Fibroblast of lung (primary cell): Measurements from ENCODE around the gene GUCD1. TPM values are rescaled to one million over a fixed set of nuclear protein-coding genes. Genes with fewer than 3 reads are reported as not detected.

Source experiments
- DNase-seq, 2 donors: peaks; one replicate each; pipeline versions ENCODE4 v3.0.0 to v3.0.0-alpha.2; 2010; ENCODE audit warnings: low read depth in 2 of 2
- H2AFZ ChIP-seq: 2 replicates; pipeline ENCODE4 v1.5.1; 2012; ENCODE audit warnings: low read length, control low read depth, inconsistent platforms
- H3K27ac ChIP-seq: 2 replicates; pipeline ENCODE4 v1.5.1; 2011; ENCODE audit warnings: low read length, control low read depth; ENCODE audit not compliant: insufficient read depth
- H3K27me3 ChIP-seq: 2 replicates; pipeline ENCODE4 v1.5.1; 2011; ENCODE audit warnings: mild to moderate bottlenecking, low read length; ENCODE audit not compliant: control insufficient read depth, insufficient read depth
- H3K36me3 ChIP-seq: 2 replicates; pipeline ENCODE4 v1.5.1; 2011; ENCODE audit warnings: low read length; ENCODE audit not compliant: control insufficient read depth, insufficient read depth
- H3K4me1 ChIP-seq: 2 replicates; pipeline ENCODE4 v1.5.1; 2011; ENCODE audit warnings: low read length; ENCODE audit not compliant: control insufficient read depth, insufficient read depth; ENCODE audit errors: extremely low read depth
- H3K4me2 ChIP-seq: 2 replicates; pipeline ENCODE4 v1.5.1; 2011; ENCODE audit warnings: low read length, control low read depth; ENCODE audit not compliant: insufficient read depth; ENCODE audit errors: extremely low read depth
- H3K4me3 ChIP-seq, 4 experiments: fragments of 200-600 bp in 1 of 4; sonication (generic) in 1 of 4; replicated peaks in 1 of 4; 2 replicates each; pipeline ENCODE4 v1.5.1; 2011 to 2016; ENCODE audit warnings: low read length in 4 of 4, low read depth in 3 of 4, mild to moderate bottlenecking in 3 of 4, control low read depth in 2 of 4, inconsistent platforms in 1 of 4, mixed read lengths in 1 of 4; ENCODE audit not compliant: insufficient read depth in 1 of 4; ENCODE audit errors: control extremely low read depth in 1 of 4
- H3K79me2 ChIP-seq: 2 replicates; pipeline ENCODE4 v1.5.1; 2012; ENCODE audit warnings: mild to moderate bottlenecking, low read length, inconsistent platforms; ENCODE audit not compliant: control insufficient read depth, insufficient read depth
- H3K9ac ChIP-seq: 2 replicates; pipeline ENCODE4 v1.5.1; 2011; ENCODE audit warnings: mild to moderate bottlenecking, low read length, control low read depth; ENCODE audit not compliant: insufficient read depth
- H3K9me3 ChIP-seq: 2 replicates; pipeline ENCODE4 v1.5.1; 2012; ENCODE audit warnings: low read depth, low read length; ENCODE audit not compliant: control insufficient read depth, insufficient read depth
- H4K20me1 ChIP-seq: 2 replicates; pipeline ENCODE4 v1.5.1; 2011; ENCODE audit warnings: low read length; ENCODE audit not compliant: control insufficient read depth, insufficient read depth; ENCODE audit errors: extremely low read depth
- CTCF ChIP-seq, 2 donors: IDR thresholded peaks in 1 of 2; conservative IDR thresholded peaks in 1 of 2; 1 replicate in 1 of 2; 2 replicates in 1 of 2; pipeline ENCODE4 v1.5.1; 2011 to 2012; ENCODE audit warnings: low read length in 2 of 2, control low read depth in 1 of 2, inconsistent platforms in 1 of 2, low read depth in 1 of 2, mild to moderate bottlenecking in 1 of 2
- EZH2 ChIP-seq: IDR thresholded peaks from 2 replicates; pipeline ENCODE4 v1.5.1; 2012; ENCODE audit warnings: low read length, control low read depth, mild to moderate bottlenecking; ENCODE audit errors: missing control alignments
- polyA plus RNA-seq, 2 donors: library from polyadenylated mRNA; depleted of rRNA in 1 of 2; stranded (reverse) in 1 of 2; unstranded in 1 of 2; fragments of >200 nt; gene quantifications; 2 replicates each; pipeline ENCODE4 v1.2.1, GENCODE V29; 2011 to 2012; ENCODE audit warnings: missing spikeins in 1 of 2
- total RNA-seq: library from RNA; depleted of rRNA; stranded (reverse); fragments of >200 nt; gene quantifications from 2 replicates; pipeline ENCODE4 v1.2.1, GENCODE V29; 2014

The GUCD1 gene
- total and polyA plus RNA-seq, 2 donors (not counting 1 experiment from before 2014, with no cell fraction given): 83.4 to 178 TPM

- TF ChIP-seq CTCF (conservative IDR thresholded peaks at IDR 0.05 in 1 of 2, IDR thresholded peaks at IDR 0.05 in 1 of 2; ENCODE audit: low read depth in 1 of 2, low read length in 2 of 2): no peak
- no peak for TF ChIP-seq EZH2
- Histone ChIP-seq H3K9ac (no peak overlapping the region), H3K4me1 (peaks cover 2% of the 10 kb centered on the region), H4K20me1 (no peaks in the 10 kb centered on the region), H3K27ac (no peak overlapping the region), H3K4me3 (no peak overlapping the region), H3K9me3 (no peaks in the 10 kb centered on the region), H3K79me2 (no peaks in the 10 kb centered on the region), H3K27me3 (peaks cover 5% of the 10 kb centered on the region), H3K36me3 (no peaks in the 10 kb centered on the region), H2AFZ (no peak overlapping the region), H3K4me2 (no peak overlapping the region)
- no peak for DNase-seq
Measured at GRCh38 chr22:24502541-24502940, 52.4 kb downstream of the GUCD1 start.

- H3K4me3 ChIP-seq: no peak overlapping the region
- no peak for TF ChIP-seq EZH2
- no peak for TF ChIP-seq CTCF (conservative IDR thresholded peaks at IDR 0.05 in 1 of 2, IDR thresholded peaks at IDR 0.05 in 1 of 2; ENCODE audit: low read depth in 1 of 2, low read length in 2 of 2)
- peaks cover 2% of the 10 kb centered on the region for H3K4me1 ChIP-seq
- no peaks in the 10 kb centered on the region for H3K79me2 ChIP-seq
- H2AFZ ChIP-seq: no peak overlapping the region
- H4K20me1 ChIP-seq: no peaks in the 10 kb centered on the region
- no peak overlapping the region for H3K4me2 ChIP-seq
- no peak overlapping the region for H3K9ac ChIP-seq
- no peak overlapping the region for H3K27ac ChIP-seq
- no peak for DNase-seq
- no peaks in the 10 kb centered on the region for H3K9me3 ChIP-seq
- no peaks in the 10 kb centered on the region for H3K36me3 ChIP-seq
- peaks cover 5% of the 10 kb centered on the region for H3K27me3 ChIP-seq
Measured at GRCh38 chr22:24502034-24502433, 52.9 kb downstream of the GUCD1 start.

GRCh38 chr22:24501301-24502005 is 53.5 kb downstream of the GUCD1 start:
- Histone ChIP-seq H3K4me1 (no peaks in the 10 kb centered on the region), H2AFZ (no peak overlapping the region), H3K27ac (no peak overlapping the region), H4K20me1 (no peaks in the 10 kb centered on the region), H3K27me3 (peaks cover 5% of the 10 kb centered on the region), H3K79me2 (no peaks in the 10 kb centered on the region), H3K4me3 (no peak overlapping the region), H3K9me3 (no peaks in the 10 kb centered on the region), H3K9ac (no peak overlapping the region), H3K36me3 (no peaks in the 10 kb centered on the region), H3K4me2 (no peak overlapping the region)
- TF ChIP-seq CTCF (conservative IDR thresholded peaks at IDR 0.05 in 1 of 2, IDR thresholded peaks at IDR 0.05 in 1 of 2; ENCODE audit: low read depth in 1 of 2, low read length in 2 of 2): no peak
- no peak for TF ChIP-seq EZH2
- no peak for DNase-seq
